ENCODE results near the gene OFD1.

OFD1 gene

GRCh38 chrX:13816643-13817627, 82.4 kb downstream of the OFD1 start, which contains the start of gene GPM6B:
Gene GPM6B (minus strand): TSS chrX:13817093. CDS start chrX:13816904, 189 bp downstream.
- 52% methylated on average over 8 of the region's 19 CpGs for WGBS
- H4K91ac ChIP-seq (ENCODE audit: low read length) = no peak within 1 kb of the TSS
- no peak within 1 kb of the TSS for H2BK120ac ChIP-seq (ENCODE audit: low read depth, low read length)
- no peaks in the 10 kb centered on the region for H3K9me3 ChIP-seq (ENCODE audit: control insufficient read depth, low read length)
- no peak within 1 kb of the TSS for H3K4ac ChIP-seq (ENCODE audit: low read depth in 1 of 2, low read length in 2 of 2)
- H4K8ac ChIP-seq (ENCODE audit: low read length) = no peak within 1 kb of the TSS
- no peak within 1 kb of the TSS for H3K14ac ChIP-seq (ENCODE audit: low read length in 2 of 2)
- no peak within 1 kb of the TSS for H3K9ac ChIP-seq (ENCODE audit: low read length)
- no peak within 1 kb of the TSS for H3K23ac ChIP-seq (ENCODE audit: low read length in 2 of 2)
- H3K4me3 ChIP-seq (ENCODE audit: insufficient read depth in 1 of 2, low read depth in 1 of 2, low read length in 2 of 2) = no peak within 1 kb of the TSS
- peaks cover 7 to 70% of the 10 kb centered on the region in 2 experiments for H3K27me3 ChIP-seq (ENCODE audit: control insufficient read depth in 1 of 2, insufficient read depth in 1 of 2, low read length in 2 of 2)
- no peak within 1 kb of the TSS for H2AK5ac ChIP-seq (ENCODE audit: low read length, severe bottlenecking)
- no peak for DNase-seq
- H3K18ac ChIP-seq (ENCODE audit: low read depth in 1 of 2, low read length in 2 of 2) = no peak within 1 kb of the TSS
- no peak within 1 kb of the TSS for H3K4me2 ChIP-seq (ENCODE audit: low read length, poor library complexity, severe bottlenecking)
- no peak within 1 kb of the TSS for H2AFZ ChIP-seq (ENCODE audit: low read depth, low read length)
- H3K4me1 ChIP-seq (ENCODE audit: control insufficient read depth, insufficient read depth, low read depth, low read length) = no peaks in the 10 kb centered on the region
- no peaks in the 10 kb centered on the region for H3K36me3 ChIP-seq (ENCODE audit: control insufficient read depth in 1 of 2, insufficient read depth in 2 of 2, low read depth in 1 of 2, low read length in 2 of 2)
- H2BK12ac ChIP-seq (ENCODE audit: low read length in 2 of 2) = no peak within 1 kb of the TSS
- no peak within 1 kb of the TSS for H2BK15ac ChIP-seq (ENCODE audit: low read depth, poor library complexity, severe bottlenecking)
- no peaks in the 10 kb centered on the region for H3K79me1 ChIP-seq (replicated peaks; ENCODE audit: low read length, poor library complexity, severe bottlenecking)
- no peak within 1 kb of the TSS for H2BK5ac ChIP-seq (ENCODE audit: low read depth, low read length, poor library complexity, severe bottlenecking)
- H3K27ac ChIP-seq (ENCODE audit: low read length, poor library complexity, severe bottlenecking) = no peak within 1 kb of the TSS

All from mesenchymal stem cell (in vitro differentiated cells and primary cell).